SJCRH30 (cell line): ENCODE measurements around the gene WWC2. TPM values are rescaled to one million over a fixed set of nuclear protein-coding genes. Genes with fewer than 3 reads are reported as not detected.

Source experiments
- DNase-seq, 2 experiments: peaks; one replicate each; pipeline ENCODE4 v3.0.0-alpha.2; 2015 to 2020
- H3K27ac ChIP-seq: fragments of 250-450 bp; sonication (Bioruptor Pico); 2 replicates; pipeline ENCODE4 v1.5.1; 2020; ENCODE audit warnings: mild to moderate bottlenecking, moderate library complexity
- H3K27me3 ChIP-seq: fragments of 250-450 bp; sonication (Bioruptor Pico); 2 replicates; pipeline ENCODE4 v1.5.1; 2020; ENCODE audit warnings: mild to moderate bottlenecking, moderate library complexity
- H3K36me3 ChIP-seq: fragments of 250-450 bp; sonication (Bioruptor Pico); 2 replicates; pipeline ENCODE4 v1.5.1; 2020; ENCODE audit warnings: mild to moderate bottlenecking, moderate library complexity
- H3K4me1 ChIP-seq: fragments of 250-450 bp; sonication (Bioruptor Pico); 2 replicates; pipeline ENCODE4 v1.5.1; 2020; ENCODE audit warnings: mild to moderate bottlenecking, moderate library complexity
- H3K4me3 ChIP-seq: fragments of 250-450 bp; sonication (Bioruptor Pico); 2 replicates; pipeline ENCODE4 v1.5.1; 2020; ENCODE audit warnings: mild to moderate bottlenecking, moderate library complexity
- H3K9me3 ChIP-seq: fragments of 250-450 bp; sonication (Bioruptor Pico); replicated peaks from 2 replicates; pipeline ENCODE4 v1.5.1; 2020; ENCODE audit warnings: mild to moderate bottlenecking, moderate library complexity
- total RNA-seq: library from RNA; depleted of rRNA; stranded (reverse); fragments of >200 nt; shearing (Covaris generic); gene quantifications from 2 replicates; pipeline ENCODE4 v1.2.3, GENCODE V29; 2014

The WWC2 gene
- total RNA-seq, 1 experiment from 2014 or later, result 23.7 TPM

- Histone ChIP-seq H3K27me3 (no peaks in the 10 kb centered on the region), H3K36me3 (no peaks in the 10 kb centered on the region), H3K27ac (no peak overlapping the region), H3K4me3 (no peak overlapping the region), H3K9me3 (no peaks in the 10 kb centered on the region), H3K4me1 (no peaks in the 10 kb centered on the region)
- DNase-seq, result no peak
Measured at GRCh38 chr4:183344523-183345255, 245.6 kb downstream of the WWC2 start.

- Histone ChIP-seq H3K27me3 (no peaks in the 10 kb centered on the region), H3K4me3 (no peak overlapping the region), H3K9me3 (no peaks in the 10 kb centered on the region), H3K27ac (no peak overlapping the region), H3K36me3 (no peaks in the 10 kb centered on the region), H3K4me1 (no peaks in the 10 kb centered on the region)
- no peak for DNase-seq
Measured at GRCh38 chr4:183345261-183345660, 246.2 kb downstream of the WWC2 start.

GRCh38 chr4:183347146-183347545, 248.1 kb downstream of the WWC2 start:
- no peaks in the 10 kb centered on the region for H3K27me3 ChIP-seq
- no peaks in the 10 kb centered on the region for H3K4me1 ChIP-seq
- H3K9me3 ChIP-seq, result no peaks in the 10 kb centered on the region
- H3K36me3 ChIP-seq, result no peaks in the 10 kb centered on the region
- no peak for DNase-seq
- H3K4me3 ChIP-seq, result no peak overlapping the region
- H3K27ac ChIP-seq, result no peak overlapping the region

GRCh38 chr4:183347566-183347965, 248.5 kb downstream of the WWC2 start:
- H3K4me3 ChIP-seq, result no peak overlapping the region
- no peak for DNase-seq
- H3K4me1 ChIP-seq, result no peaks in the 10 kb centered on the region
- no peaks in the 10 kb centered on the region for H3K27me3 ChIP-seq
- H3K27ac ChIP-seq, result no peak overlapping the region
- no peaks in the 10 kb centered on the region for H3K36me3 ChIP-seq
- H3K9me3 ChIP-seq, result no peaks in the 10 kb centered on the region

- no peak for DNase-seq
- Histone ChIP-seq H3K27ac (no peak overlapping the region), H3K27me3 (no peaks in the 10 kb centered on the region), H3K4me3 (no peak overlapping the region), H3K4me1 (no peaks in the 10 kb centered on the region), H3K9me3 (no peaks in the 10 kb centered on the region), H3K36me3 (no peaks in the 10 kb centered on the region)
Measured at GRCh38 chr4:183348136-183348535, 249.1 kb downstream of the WWC2 start.

GRCh38 chr4:183348706-183349659, 249.9 kb downstream of the WWC2 start:
- H3K4me3 ChIP-seq, result no peak overlapping the region

GRCh38 chr4:183349673-183350072, 250.6 kb downstream of the WWC2 start:
- Histone ChIP-seq H3K4me1 (no peaks in the 10 kb centered on the region), H3K36me3 (no peaks in the 10 kb centered on the region), H3K9me3 (no peaks in the 10 kb centered on the region), H3K4me3 (no peak overlapping the region), H3K27ac (no peak overlapping the region), H3K27me3 (no peaks in the 10 kb centered on the region)
- DNase-seq, result no peak

More at GRCh38 chr4:183348706-183349659, 249.9 kb downstream of the WWC2 start:
- H3K36me3 ChIP-seq, result no peaks in the 10 kb centered on the region
- no peaks in the 10 kb centered on the region for H3K4me1 ChIP-seq
- DNase-seq, result no peak
- H3K27me3 ChIP-seq, result no peaks in the 10 kb centered on the region
- no peaks in the 10 kb centered on the region for H3K9me3 ChIP-seq
- H3K27ac ChIP-seq, result no peak overlapping the region

- H3K9me3 ChIP-seq, result no peaks in the 10 kb centered on the region
- no peaks in the 10 kb centered on the region for H3K27me3 ChIP-seq
- H3K36me3 ChIP-seq, result no peaks in the 10 kb centered on the region
- H3K27ac ChIP-seq, result no peak overlapping the region
- no peak for DNase-seq
- no peak overlapping the region for H3K4me3 ChIP-seq
- no peaks in the 10 kb centered on the region for H3K4me1 ChIP-seq
Measured at GRCh38 chr4:183350317-183351071, 251.4 kb downstream of the WWC2 start.

- H3K27ac ChIP-seq, result no peak overlapping the region
- no peaks in the 10 kb centered on the region for H3K4me1 ChIP-seq
- H3K36me3 ChIP-seq, result no peaks in the 10 kb centered on the region
- no peak for DNase-seq
- no peaks in the 10 kb centered on the region for H3K9me3 ChIP-seq
- H3K4me3 ChIP-seq, result no peak overlapping the region
- no peaks in the 10 kb centered on the region for H3K27me3 ChIP-seq
Measured at GRCh38 chr4:183352546-183352945, 253.5 kb downstream of the WWC2 start.

- Histone ChIP-seq H3K27ac (no peak overlapping the region), H3K4me1 (no peaks in the 10 kb centered on the region), H3K9me3 (no peaks in the 10 kb centered on the region), H3K4me3 (no peak overlapping the region), H3K36me3 (no peaks in the 10 kb centered on the region), H3K27me3 (no peaks in the 10 kb centered on the region)
- no peak for DNase-seq
Measured at GRCh38 chr4:183353557-183353956, 254.5 kb downstream of the WWC2 start.

GRCh38 chr4:183354219-183354618, 255.2 kb downstream of the WWC2 start:
- Histone ChIP-seq H3K36me3 (no peaks in the 10 kb centered on the region), H3K4me1 (no peaks in the 10 kb centered on the region), H3K27me3 (no peaks in the 10 kb centered on the region), H3K4me3 (no peak overlapping the region), H3K27ac (no peak overlapping the region), H3K9me3 (no peaks in the 10 kb centered on the region)
- no peak for DNase-seq

- Histone ChIP-seq H3K27me3 (no peaks in the 10 kb centered on the region), H3K4me3 (no peak overlapping the region), H3K9me3 (no peaks in the 10 kb centered on the region), H3K27ac (no peak overlapping the region), H3K36me3 (no peaks in the 10 kb centered on the region), H3K4me1 (no peaks in the 10 kb centered on the region)
- DNase-seq, result peak in 1 of 2 experiments; percentile 29
Measured at GRCh38 chr4:183355405-183355804, 256.3 kb downstream of the WWC2 start.

GRCh38 chr4:183356173-183356830, 257.2 kb downstream of the WWC2 start:
- Histone ChIP-seq H3K4me3 (no peak overlapping the region), H3K36me3 (no peaks in the 10 kb centered on the region), H3K27ac (no peak overlapping the region), H3K9me3 (no peaks in the 10 kb centered on the region), H3K27me3 (no peaks in the 10 kb centered on the region), H3K4me1 (no peaks in the 10 kb centered on the region)
- no peak for DNase-seq

- Histone ChIP-seq H3K9me3 (no peaks in the 10 kb centered on the region), H3K36me3 (no peaks in the 10 kb centered on the region), H3K27ac (no peak overlapping the region), H3K4me3 (no peak overlapping the region), H3K4me1 (no peaks in the 10 kb centered on the region), H3K27me3 (no peaks in the 10 kb centered on the region)
- no peak for DNase-seq
Measured at GRCh38 chr4:183356931-183357675, 258.0 kb downstream of the WWC2 start.
